NCI-H128 (cell line): ENCODE data around the gene IL27RA.
A peak's percentile ranks its signal among the peaks of the same experiment; 100 is the strongest.

Experiments used
- DNase-seq: peaks from one replicate; lab custom pipeline; 2025; ENCODE audit not compliant: unreplicated experiment; lab: John Stamatoyannopoulos, UW

The IL27RA gene

DNA sequence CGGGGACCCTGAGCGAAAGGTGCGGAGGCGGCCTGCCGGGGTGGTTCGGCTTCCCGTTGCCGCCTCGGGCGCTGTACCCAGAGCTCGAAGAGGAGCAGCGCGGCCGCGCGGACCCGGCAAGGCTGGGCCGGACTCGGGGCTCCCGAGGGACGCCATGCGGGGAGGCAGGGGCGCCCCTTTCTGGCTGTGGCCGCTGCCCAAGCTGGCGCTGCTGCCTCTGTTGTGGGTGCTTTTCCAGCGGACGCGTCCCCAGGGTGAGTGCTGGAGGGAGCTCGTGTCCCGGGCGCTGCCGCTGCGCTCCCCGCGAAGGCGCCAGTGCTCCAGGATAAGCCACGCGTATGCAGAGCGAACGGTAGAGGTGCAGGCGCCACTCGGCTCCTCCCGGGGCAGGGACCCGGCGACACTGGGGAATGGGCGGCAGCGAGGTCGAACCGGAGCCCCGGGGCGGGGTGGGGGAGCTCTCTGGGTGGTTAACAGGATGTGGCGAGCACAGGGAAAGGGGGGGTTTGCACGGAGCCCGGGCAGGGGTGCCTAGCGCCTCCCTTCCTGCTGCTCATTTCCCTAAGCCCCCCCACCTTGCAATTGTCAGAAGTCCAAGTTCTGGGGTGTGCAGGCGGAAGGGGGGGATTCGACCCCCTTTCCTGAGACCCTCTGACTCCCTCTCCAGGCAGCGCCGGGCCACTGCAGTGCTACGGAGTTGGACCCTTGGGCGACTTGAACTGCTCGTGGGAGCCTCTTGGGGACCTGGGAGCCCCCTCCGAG, at the start of gene IL27RA:
Gene IL27RA, plus strand, starts transcription at position 44 of the 762 bp plus-strand sequence. Its CDS starts 111 bp downstream, at position 155.
- peak; percentile 18 for DNase-seq

DNA sequence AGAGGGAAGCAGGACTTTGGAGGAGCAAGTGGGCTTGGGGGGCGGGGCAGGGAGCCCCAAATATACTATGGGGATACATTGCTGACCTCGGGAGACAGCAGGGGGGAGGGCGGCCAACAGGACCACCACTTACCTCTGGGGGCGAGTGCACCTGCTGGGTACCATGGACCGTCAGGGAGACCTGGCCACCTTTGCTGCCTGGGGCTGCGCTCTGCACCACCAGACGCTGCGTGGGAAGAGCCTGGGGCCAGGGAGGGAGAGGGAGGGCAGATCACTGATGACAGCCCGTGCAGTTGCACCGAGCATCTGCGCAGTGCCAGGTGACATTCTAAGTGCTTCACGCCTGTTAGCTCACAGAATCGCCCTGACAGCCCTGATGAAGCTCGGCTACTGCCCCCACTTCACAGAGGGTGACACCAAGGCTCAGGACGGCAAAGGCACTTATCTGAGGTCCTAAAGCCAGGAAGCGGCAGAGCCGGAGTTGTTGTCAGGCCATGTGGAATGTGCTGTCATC, 49.5 kb upstream of the IL27RA start:
- DNase-seq: no peak

DNA sequence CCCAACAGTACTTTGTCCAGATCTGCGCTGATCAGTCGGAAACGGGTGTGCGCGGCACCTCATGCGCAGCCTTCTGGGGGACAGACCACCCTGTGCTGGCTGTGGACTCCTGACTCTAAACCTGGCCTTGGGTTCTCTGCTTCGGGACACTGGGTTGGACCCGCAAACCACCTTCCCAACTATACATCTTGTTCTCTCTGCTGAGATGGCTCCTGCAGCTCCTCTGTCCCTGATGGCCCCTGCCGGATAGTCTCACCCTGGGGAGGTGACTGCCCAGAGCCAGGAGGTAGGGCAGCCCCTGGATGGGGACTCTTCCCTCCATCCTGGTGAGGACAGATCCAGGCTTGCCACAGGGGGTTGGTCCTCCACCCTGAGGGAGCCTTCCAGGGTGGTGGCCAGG, 48.8 kb upstream of the IL27RA start:
- DNase-seq: no peak

DNA sequence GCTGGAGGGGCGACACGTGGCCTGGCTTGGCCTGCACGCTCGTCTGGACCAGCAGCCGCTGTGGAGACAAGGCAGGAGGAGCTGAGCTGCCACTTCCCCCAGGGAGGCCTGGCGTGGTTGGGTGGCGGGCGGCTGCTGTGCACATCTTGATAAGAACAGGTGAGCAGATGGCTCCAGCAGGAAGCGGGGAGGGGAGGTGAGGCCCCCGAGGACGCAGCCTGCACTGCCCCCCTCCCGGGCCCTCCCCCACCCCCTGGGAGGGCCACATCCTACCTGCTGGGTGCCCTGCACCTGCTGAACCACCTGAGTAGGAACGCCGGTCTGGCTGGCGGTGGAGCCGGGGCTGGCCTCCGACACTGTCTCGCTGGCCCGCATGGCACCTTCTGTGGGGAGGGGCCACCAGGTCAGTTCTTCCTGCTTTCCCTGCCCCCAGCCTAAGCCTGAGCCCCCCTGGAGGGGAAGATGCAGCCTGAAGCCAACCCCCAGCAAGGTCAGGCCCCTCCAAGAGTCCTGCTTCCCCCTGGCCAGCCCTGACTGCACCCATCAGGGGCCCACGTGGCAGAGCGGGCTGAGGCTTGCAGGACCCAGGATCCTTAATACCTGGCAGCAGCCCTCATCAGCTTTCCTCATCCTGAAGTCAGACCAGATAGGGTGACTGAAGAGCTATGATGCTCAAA, 48.2 kb upstream of the IL27RA start:
- DNase-seq: no peak

DNA sequence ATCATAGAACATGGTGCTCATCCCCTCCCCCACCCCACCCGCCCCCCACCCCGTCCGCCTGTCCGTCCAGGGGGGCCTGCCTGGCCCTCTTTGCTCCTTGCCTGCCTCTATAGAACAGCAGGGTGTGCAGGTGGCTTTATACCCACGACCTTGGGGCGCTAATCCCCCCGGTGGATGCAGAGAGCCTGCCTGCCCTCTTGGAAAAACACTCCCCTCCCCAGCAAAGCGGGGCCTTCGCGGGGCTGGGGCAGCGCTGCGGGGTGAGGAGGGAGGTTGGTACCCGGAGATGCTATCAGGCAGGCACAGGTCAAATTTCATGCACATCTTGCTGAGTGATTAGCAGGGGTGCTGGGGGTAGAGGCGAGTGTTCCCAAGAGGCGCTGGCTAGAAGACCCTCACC, 47.4 kb upstream of the IL27RA start:
- DNase-seq: no peak

DNA sequence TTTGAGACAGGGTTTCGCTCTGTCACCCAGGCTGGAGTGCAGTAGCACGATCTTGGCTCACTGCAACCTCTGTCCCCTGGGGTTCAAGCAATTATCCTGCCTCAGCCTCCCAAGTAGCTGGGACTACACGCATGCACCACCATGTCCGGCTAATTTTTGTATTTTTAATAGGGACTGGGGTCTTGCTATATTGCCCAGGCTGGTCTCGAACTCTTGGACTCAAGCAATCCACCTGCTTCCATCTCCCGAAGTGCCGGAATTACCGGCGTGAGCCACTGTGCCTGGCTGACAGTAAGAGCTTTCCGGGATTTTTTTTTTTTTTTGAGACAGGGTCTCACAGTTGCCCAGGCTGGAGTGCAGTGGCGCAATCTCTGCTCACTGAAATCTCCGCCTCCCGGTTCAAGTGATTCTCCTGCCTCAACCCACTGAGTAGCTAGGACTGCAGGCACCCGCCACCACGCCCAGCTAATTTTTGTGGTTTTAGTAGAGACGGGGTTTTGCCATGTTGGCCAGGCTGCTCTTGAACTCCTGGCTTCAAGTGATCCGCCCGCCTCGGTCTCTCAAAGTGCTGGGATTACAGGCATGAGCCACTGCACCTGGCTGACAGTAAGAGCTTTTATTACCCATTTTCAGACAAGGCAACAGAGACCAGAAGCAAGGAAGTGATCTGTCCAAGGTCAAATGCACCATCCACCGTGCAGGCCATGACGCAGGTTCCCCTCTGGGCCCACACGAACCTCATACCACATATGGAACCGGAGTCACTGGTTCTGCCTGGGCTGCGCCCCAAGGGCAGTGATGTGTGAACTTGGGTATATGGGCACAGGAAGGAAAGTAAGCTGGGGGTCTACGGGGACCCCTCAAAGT, 46.5 kb upstream of the IL27RA start:
- DNase-seq: no peak

DNA sequence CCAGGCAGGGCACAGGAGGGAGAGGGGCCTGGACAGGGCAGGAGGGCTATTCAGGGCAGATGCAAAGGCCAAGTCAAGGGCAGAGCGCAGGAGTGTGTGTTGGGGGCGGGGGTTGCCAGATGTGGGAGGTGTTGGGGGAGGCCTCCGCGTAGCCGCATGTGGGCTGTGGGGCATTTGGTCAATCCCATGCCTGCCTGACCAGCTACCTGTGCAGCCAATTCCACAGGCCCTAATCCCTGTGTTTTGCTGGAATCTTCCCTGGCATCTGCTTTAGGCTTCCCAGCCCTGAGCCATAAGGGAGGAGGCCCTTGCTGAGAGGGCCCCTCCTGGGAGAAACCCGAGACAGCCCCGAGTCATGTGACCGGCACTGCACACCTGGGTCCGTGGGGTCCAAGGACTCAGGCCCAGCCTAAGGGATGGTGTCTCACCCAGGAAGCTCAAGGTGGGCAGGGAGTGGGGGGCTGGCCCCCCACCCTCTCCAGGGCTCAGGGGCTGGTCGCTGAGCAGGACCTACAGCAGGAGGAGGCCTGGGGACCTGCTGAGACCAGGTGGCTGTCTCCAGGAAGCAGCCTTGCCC, 45.7 kb upstream of the IL27RA start:
- peak; percentile 40 for DNase-seq

DNA sequence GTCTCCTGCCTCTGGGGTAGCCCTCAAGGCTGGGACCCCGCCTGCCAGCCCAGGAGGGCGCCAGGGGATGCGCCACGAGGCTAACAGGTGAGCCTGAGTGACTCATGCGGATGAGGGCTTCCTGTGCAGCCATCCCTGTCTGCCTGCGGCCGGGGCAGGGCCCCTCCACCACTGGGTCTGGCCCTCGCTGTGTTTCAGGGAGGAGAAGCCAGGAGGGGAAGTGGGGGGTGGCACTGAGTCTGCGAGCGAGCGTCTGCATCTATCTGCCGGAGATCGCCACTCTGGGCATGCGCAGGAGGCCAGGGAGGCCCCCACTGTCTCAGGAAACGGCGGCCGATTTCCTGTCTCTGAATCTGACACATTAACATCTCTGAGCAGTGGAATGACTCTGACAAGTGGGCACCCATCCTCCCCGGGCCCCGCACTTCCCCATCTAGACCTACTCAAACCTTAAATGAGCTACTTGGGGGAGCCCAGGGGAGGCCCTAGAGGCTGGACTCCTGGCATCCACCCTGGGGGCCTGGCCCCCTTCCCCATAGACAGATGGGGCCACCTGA, 45.1 kb upstream of the IL27RA start:
- peak; percentile 53 for DNase-seq

DNA sequence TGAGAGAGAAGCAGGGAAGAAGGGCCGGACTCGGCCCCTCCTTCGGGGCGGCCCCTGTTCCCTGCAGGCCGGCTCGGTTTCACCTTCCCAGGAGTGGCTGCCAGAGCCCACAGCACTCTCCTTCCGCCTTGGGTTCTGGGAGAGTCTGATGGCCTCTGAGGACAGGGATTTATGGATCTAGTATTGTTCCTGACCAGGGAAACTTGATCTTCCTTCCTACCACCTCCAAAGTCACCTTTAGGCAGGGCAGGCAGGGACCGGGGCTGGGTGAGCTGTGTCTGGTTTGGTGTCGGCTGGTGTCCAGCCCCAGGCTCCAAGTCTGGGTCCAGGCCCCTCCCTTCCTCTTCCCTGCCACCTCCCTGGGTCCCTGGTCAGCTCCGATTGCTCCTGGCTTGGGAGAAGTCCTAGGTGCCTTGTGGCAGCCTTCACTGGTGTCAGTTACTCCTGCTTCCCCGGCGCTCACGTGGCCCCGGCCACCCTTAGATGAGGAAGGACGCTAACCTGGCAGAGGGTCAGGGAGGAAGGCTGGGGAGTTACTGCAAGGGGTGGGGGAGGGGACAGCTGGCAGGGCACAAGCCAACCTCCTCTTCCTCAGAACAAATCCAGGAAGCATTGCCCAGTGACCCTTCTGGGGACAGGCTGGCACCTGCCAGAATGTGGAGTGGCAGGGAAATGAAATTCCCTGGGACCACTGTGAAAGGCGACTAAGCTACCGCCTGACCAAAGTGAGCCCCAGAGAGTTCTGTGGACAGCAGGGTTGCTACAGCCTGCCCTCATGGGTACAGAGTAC, 44.3 kb upstream of the IL27RA start:
- no peak for DNase-seq

DNA sequence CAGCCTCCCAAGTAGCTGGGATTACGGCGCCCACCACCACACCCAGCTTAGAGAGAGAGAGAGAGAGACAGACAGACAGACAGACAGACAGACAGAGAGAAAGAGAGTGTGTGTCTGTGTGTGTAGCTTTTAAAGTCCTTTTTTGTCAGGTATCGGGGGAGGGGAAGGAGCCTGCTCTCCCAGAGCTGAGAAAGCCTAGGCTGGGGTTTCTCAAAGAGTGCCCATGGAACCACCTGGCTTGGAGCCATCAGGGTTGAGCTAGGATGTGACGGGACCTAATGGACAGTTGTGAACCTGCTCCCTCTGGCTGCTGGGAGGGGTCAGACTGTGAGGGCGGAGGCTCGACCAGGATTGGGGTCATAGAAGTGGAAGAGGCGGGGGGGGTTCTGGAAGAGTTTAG, 42.1 kb upstream of the IL27RA start:
- no peak for DNase-seq

DNA sequence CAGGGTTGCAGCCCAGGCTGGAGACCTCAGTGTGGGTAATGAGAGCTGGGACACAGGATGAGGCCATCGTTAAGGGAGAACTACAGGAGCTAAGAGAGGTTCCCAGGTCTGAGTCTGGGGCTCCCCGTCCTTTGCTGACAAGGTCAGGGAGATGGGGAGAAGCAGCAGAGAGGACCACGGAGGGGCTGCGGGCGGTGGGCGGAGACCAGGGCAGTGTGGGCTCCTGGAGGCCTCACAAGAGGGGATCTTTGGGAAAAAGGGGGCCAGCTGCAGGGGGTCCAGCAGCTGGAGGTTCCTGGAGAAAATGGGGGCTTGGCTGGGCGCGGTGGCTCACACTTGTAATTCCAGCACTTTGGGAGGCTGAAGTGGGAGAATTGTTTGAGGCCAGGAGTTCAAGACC, 41.5 kb upstream of the IL27RA start:
- DNase-seq: no peak

DNA sequence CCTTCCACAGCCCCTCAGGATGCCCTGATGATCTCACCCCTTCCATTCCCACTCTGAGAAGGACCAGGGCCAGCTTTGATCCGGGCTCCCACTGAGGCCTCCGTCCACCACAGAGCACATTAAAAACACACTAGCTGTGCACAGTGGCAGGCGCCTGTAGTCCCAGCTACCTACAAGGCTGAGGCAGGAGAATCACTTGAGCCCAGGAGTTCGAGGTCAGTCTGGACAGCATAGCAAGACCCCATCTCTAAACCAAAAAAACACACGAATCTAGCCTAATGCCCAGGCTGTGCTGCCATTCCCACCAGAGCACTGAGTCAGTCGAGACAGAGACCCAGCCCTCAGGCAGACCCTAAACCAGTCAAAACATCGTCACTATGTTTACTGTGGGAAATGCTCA, 39.5 kb upstream of the IL27RA start:
- DNase-seq: no peak

DNA sequence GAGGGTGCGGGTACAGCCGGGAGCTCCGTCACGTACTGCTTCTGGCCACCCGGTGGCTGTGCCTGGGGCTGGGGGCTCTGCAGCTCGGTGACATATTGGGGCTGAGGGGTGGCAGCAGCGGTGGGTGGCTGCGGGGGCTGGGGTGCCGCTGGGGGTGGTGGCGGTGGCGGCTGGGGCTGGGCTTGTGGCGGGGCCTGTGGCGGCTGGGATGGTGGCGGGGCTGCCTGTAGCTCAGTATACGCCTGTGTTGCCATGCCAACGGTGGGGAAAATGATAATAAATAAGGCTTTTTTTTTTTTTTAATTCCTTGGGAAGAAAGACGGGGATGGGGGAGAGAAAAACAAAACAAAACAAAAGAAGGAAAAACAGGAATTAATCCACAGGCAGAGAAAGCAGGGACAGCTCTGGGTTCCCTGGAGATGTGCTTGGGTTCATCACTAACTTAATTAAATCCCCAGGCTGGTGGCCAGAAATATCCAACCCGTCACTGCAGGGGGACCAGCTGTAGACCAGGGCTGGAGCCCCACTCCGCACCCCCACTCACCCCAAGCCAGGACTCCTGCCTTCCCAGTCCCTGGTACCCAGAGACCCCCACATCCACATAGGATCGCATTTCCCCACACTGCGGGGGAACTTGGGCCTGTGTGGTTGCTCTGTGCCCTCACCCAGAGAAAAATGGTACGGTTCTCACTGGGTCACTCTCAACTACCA, 37.8 kb upstream of the IL27RA start:
- no peak for DNase-seq

DNA sequence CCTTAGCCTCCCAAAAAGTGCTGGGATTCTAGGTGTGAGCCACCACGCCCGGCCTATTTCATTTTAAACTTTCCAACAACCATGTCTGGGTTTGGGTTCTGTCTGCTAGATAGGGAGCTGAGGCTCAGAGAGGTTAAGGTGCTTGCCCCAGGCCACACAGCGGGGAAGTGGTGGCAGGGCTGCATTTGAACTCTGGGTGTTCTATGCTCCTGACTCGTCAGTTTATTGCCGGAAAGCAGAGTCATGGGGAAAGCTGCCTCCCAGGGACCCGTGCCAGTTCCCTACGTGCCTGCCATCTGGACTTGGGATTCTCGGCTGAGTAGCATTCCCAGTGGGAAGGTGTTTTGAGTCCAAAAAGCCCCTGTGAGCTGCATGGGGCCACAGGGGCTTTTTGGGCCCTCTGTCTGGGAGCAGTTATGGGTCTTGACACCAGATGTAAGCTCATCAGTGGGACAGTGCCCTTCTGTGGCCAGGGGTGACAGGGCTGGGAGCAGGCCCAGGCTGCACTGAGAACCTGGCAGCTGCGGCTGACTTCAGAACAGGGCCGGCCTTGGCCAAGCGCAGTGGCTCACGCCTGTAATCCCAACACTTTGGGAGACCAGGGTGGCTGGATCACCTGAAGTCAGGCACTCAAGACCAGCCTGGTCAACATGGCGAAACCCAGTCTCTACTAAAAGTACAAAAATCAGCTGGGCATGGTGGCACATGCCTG, 36.4 kb upstream of the IL27RA start:
- DNase-seq: no peak

DNA sequence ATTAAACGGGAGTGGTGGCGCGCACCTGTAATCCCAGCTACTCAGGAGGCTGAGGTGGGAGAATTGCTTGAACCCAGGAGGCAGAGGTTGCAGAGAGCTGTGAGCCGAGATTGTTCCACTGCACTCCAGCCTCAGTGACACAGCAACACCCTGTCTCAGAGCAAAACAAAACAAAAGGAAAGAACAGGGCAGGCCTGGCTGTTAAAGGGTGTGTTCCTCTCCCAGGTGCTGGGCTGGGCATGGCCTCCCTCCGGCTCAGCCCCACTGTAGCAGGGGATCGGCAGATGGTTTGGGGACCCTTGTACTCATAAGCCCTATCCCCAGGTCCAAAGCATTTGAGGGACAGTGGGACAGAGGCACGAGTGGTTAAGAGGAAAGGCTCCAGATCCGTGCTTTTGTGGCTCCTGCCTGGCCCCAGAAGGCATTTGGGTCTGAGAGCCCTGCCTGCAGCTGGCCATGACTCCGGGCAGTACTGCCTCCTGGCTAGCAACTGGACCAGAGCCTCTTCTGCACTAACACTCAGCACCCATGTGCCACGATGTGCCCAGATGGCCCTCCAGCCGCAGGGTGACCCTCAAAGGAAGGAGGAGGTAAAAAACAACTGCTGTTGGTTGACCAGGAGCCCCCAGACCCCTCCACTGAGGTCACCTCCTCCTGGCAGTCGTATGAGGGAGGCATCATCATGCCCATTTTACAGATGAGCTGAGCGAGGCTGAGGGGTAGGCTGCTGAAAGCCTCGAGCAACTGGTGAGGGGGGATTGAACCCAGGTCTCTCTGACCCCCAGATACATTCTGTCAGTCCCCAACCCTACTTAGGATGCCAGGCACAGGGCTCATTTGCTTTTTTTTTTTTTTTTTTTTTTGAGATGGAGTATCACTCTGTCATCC, 35.4 kb upstream of the IL27RA start:
- DNase-seq: no peak

DNA sequence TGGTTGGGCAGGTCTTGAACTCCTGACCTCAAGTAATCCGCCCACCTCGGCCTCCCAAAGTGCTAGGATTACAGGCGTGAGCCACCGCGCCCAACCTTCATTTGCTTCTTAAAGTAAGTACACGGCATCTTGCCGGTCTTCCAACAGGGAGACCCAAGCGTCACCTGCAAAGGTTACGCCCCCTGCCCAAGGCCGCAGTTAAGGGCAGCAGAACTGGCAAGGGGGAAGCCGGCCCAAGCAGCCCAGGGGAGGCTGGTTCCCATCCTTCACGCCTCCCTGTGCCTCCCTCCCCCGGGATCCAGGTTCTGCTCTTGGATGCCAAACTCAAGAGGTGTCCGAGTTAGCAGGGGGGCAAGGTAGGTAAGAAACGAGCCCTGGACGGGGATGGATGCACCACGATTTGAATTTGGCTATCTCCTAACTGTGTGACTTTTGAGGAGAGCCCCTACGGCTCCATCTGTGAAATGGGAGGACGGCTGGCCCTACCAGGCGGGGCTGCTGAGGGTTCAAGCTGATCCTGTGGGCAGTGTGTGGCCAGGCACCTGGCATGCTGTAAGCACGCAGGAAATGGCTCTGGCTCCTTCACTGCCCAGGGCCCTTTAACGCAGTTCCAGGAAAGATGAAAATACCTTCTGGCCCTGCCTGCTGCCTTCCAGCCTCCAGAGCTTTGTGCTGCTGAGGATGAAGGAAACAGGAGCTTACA, 34.5 kb upstream of the IL27RA start:
- DNase-seq: no peak

DNA sequence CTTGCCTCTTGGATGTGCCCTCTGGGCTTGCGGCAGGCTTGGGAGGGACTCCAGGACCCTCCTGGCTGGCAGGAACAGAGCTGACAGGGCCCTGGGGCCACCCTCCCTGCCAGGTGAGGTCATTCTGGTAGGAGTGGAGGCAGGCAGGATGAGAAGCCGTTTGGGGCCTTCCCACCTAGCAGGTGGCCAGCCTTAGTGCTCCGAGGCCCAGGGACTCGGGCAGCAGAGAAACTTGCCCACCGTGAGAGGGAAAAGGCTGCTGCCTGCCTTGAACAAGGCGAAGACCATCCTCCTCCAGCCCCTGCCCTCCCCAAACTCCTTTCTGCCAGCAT, 34.0 kb upstream of the IL27RA start:
- DNase-seq: no peak
